HG03558 (cell line): ENCODE measurements around the gene PIK3CD.
"Not testable (repeated sequence)": the region's sequence is repeated elsewhere in the genome, so short reads cannot be mapped to it uniquely, and the experiment has no call there.

ENCODE experiments used
- ATAC-seq: cut with Tn5 transposase; IDR thresholded peaks from one replicate; pipeline ENCODE4 v1.9.1; 2021; ENCODE audit warnings: moderate number of reproducible peaks; ENCODE audit not compliant: unreplicated experiment; ENCODE audit errors: extremely low read depth

PIK3CD gene

DNA sequence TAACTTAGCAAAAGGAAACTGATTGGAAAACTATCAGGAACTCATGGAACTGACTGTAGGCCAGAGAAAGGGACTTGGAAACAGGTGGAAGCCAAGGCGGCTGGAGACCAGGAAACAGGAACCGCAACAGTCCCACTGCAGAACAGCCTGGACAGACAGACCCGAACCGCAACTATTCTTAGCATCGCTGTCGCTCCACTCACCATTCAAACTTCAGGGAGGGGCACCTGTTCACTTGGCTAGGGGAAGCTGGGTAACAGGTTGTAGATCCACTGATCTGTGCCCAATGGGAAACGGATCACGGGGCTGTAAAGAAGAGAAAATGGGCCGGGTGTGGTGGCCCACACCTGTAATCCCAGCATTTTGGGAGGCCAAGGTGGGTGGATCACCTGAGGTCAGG is 110.3 kb downstream of the PIK3CD start:
- ATAC-seq, result no peak

DNA sequence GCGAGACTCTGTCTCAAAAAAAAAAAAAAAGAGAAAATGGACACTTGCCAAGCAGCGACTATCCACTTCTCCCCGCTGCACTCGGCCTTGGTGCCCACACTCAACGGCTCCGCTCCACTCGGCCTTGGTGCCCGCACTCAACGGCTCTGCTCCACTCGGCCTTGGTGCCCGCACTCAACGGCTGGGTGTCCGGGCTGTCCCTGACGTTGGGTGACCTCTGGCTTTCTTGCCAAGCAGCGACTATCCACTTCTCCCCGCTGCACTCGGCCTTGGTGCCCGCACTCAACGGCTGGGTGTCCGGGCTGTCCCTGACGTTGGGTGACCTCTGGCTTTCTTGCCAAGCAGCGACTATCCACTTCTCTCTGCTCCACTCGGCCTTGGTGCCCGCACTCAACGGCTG is 110.9 kb downstream of the PIK3CD start:
- not testable (repeated sequence) for ATAC-seq

DNA sequence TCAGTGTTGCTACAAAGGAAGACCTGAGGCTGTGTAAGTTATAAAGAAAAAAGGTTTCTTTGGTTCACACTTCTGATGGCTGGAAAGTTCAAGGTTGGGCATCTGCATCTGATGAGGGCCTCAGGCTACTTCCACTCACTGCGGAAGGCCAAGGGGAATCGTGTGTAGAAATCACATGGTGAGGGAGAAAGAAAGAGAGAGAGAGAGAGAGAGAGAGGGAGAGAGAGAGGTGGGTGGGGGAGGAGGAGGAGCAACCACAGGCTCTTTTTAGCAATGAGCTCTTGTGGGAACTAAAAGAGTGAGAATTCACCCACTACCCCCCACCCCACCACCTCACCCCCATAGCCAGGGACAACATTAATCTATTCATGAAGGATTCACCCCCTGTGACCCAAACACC is 112.4 kb downstream of the PIK3CD start:
- no peak for ATAC-seq

DNA sequence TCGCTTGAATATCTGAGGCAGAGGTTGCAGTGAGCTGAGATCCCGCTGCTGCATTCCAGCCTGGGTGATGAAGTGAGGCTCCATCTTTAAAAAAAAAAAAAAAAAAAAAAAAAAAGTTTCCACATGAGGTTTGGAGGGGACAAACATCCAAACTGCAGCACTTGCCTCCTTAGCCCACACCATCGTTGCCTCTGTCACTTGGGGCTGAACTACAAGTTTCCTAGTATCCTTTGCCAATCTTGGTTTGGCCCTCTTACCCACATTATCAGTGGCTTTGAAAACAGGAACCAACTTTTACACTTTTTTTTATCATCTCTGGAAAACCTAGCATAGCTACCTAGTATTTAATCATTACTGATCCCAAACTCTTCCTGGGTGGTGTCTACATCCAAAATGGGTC is 113.0 kb downstream of the PIK3CD start:
- no peak for ATAC-seq

- no peak for ATAC-seq
These were observed 115.4 kb downstream of the PIK3CD start for GRCh38 chr1:9766759-9767442.

DNA sequence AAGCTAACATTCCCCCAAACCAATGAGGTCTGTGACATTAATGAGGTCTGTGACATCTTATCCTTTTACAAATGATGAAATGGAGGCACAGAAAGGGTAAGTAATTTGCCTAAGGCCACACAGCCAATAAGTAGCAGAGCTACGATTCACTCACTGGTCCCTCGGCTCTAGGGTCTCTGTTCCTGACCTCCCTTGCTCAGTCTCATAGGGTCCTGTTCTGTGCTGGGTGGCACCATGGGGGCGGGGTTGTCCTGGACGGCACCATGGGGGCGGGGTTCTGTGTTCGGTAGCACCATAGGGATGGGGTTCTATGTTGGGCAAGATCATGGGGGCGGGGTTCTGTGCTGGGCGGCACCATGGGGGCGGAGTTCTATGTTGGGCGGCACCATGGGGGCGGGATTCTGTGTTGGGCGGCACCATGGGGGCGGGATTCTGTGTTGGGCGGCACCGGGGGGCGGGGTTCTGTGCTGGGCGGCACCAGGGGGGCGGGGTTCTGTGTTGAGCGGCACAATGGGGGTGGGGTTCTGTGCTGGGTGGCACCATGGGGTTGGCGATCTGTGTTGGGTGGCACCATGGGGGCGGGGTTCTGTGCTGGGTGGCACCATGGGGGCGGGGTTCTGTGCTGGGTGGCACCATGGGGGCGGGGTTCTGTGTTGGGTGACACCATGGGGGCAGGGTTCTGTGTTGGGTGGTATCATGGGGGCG is 116.6 kb downstream of the PIK3CD start:
- ATAC-seq, result no peak

DNA sequence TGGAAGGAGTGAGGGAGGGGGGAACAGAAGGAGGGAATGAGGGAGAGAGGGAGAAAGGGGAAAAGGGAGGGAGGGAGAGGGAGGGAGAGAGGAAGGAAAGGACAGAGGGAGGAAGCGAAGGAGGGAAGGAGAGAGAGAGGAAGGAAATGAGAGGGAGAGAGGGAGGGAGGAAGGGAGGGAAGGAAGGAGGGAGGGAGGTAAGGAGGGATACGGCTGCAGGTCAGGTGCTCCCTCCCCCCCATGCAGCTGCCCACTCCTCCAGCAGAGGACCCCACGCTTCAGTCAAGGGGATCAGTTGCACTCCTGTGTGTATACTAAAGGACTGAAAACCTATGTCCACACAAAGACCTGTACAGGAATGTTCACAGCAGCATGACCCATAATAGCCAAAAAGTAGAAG is 117.5 kb downstream of the PIK3CD start:
- no peak for ATAC-seq

DNA sequence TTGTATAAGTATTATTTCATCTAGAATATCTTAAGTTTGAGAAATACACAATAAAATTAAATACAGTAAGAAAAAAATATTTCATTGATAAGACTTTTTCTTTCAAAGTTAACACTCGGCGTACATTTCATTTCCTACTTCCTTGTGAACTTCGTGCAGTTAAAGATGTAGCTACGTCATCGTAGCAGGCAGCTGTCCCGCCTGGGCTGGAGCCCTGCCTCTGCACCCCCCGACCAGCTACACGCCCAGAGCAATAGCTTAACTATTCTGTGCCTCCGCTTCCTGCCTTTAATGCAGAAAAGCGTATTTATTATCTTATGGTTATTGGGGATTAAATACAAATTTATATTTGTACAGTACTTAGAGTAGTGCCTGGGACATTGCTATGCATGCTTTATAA is 118.8 kb downstream of the PIK3CD start:
- ATAC-seq, result no peak

- ATAC-seq, result no peak
These were observed 123.5 kb downstream of the PIK3CD start for GRCh38 chr1:9774712-9775679.

DNA sequence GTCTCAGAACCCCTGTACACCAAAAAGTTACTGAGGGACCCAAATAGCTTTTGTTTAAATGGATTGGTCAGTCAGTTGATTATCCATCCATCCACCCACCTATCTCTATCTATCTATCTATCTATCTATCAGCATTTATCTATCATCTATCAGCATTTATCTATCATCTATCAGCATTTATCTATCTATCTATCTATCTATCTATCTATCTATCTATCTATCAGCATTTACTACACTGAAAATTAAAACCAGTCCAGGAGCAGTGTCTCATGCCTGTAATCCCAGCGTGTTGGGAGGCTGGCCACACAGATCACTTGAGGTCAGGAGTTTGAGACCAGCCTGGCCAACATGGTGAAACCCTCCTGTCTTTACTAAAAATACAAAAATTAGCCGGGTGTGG is 125.2 kb downstream of the PIK3CD start:
- no peak for ATAC-seq
